Measurements from ENCODE around the gene TRPM1. TPM values are rescaled to one million over a fixed set of nuclear protein-coding genes. Genes with fewer than 3 reads are reported as not detected.

Gene TRPM1
- total RNA-seq, 1 donor from 2014 or later: not detected

DNA sequence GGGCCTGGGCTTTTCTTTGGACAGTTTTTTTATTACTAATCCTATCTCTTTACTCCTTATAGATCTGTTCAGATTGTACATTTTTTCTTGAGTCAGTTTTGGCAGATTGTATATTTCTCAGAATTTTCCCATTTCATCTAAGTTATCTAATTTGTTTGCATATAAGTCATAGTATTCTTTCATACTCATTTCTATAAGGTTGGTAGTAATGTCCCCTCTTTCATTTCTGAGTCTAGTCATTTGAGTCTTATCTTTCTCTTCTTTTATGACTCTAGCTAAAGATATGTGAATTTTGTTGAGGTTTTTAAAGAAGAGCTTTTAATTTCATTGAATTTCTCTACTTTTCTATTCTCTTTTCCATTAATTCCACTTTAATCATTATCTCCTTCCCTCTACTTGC, 27.2 kb downstream of the TRPM1 start:
- H3K36me3 Mint-ChIP-seq (ENCODE audit: low read depth): no peaks in the 10 kb centered on the region
- H3K4me1 Mint-ChIP-seq (ENCODE audit: low read depth): no peaks in the 10 kb centered on the region
- no peak for DNase-seq (ENCODE audit: low spot score)
- no peak overlapping the region for H3K27ac Mint-ChIP-seq
- intact Hi-C loops (cut with micrococcal nuclease): no loop called here
- H3K4me3 Mint-ChIP-seq (ENCODE audit: low read depth): no peak overlapping the region
- peaks cover 30% of the 10 kb centered on the region for H3K27me3 Mint-ChIP-seq (ENCODE audit: low read depth)
- no peaks in the 10 kb centered on the region for H3K9me3 Mint-ChIP-seq

DNA sequence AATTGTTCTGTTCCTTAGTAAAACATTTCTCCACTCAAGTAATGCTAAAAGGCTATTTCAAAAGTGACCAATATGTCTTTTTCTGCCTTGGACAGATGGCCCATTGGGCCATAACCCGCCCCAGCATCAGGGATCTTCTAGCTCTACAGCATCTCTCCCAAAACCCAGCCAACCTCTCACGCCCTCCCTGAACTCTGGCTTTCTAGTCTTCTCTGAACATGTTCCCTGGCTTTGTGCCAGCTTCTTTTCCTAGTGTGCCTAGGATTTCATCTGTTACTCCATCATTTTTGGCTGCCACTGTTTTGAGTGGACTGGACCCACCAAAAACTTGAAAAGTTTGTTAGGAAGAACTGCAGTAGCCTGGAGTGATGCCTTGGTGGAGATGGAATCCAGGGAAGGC, 30.7 kb downstream of the TRPM1 start:
- Mint-ChIP-seq H3K9me3 (no peaks in the 10 kb centered on the region), H3K36me3 (ENCODE audit: low read depth) (no peaks in the 10 kb centered on the region), H3K27me3 (ENCODE audit: low read depth) (peaks cover 18% of the 10 kb centered on the region), H3K4me3 (ENCODE audit: low read depth) (no peak overlapping the region), H3K27ac (no peak overlapping the region), H3K4me1 (ENCODE audit: low read depth) (no peaks in the 10 kb centered on the region)
- intact Hi-C loops (cut with micrococcal nuclease): no loop called here
- no peak for DNase-seq (ENCODE audit: low spot score)

DNA sequence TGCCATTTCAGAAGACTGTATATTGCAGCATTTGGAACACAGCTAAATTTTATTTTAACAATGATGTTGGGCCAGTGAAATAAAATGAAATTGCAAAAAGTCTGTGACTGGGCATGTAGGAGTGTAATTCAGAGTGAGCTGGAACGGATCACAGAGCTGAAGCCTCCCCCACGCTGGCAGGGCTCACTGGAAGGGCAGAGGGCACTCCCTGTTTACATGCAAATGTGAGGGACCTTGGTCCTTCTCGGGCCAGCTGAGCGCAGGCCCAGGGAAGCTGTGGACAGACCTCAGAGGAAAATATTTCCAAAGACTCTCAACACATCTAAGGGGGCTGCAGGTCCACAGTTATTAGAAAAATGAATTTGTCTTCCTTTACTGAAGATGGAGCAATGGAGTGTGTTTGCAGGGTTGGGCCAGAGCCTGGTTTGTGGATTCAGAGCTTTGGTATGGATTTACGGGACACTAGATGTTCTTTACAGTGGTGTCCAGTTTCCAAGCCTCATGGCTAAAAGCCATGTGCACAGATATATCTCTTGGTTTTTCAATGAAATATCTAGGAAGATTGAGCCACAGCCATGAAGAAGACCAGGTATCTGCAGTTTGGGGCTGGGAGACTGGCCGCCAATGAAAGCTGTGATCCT, 32.0 kb downstream of the TRPM1 start:
- intact Hi-C loops (cut with micrococcal nuclease): no loop called here
- no peak overlapping the region for H3K27ac Mint-ChIP-seq
- peaks cover 13% of the 10 kb centered on the region for H3K27me3 Mint-ChIP-seq (ENCODE audit: low read depth)
- no peaks in the 10 kb centered on the region for H3K36me3 Mint-ChIP-seq (ENCODE audit: low read depth)
- no peaks in the 10 kb centered on the region for H3K9me3 Mint-ChIP-seq
- H3K4me1 Mint-ChIP-seq (ENCODE audit: low read depth): no peaks in the 10 kb centered on the region
- DNase-seq (ENCODE audit: low spot score): no peak
- H3K4me3 Mint-ChIP-seq (ENCODE audit: low read depth): no peak overlapping the region

DNA sequence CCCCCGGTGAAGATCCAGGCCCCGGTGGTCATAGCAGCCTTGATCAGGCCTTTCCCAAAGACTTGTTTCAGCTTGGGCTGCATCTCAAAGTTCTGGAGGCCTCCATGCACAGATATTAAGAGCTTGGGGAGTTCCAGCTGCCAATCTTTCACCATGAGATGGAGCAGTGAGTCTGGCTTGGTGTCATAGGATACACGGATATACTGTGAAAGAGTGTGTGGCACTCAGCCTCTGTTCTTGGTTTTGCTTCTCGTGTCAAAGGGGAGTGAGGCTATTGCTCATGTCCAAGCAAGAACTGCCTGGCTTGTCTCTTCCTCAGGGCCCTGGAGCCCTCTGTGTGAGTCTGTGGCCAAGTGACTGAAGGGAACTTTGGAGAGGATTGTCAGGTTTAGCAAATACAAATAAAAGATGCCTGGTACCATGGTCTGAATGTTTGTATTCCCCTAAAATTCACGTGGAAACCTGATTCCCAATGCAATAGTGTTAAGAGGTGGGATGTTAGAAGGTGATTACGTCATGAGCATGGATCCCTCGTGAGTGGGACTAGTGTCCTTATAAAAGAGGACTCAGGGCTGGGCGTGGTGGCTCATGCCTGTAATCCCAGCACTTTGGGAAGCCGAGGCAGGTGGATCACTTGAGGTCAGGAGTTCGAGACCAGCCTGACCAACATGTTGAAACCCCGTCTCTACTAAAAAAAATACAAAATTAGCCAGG, 33.5 kb downstream of the TRPM1 start:
- Mint-ChIP-seq H3K27ac (no peak overlapping the region), H3K27me3 (ENCODE audit: low read depth) (peaks cover 8% of the 10 kb centered on the region), H3K36me3 (ENCODE audit: low read depth) (no peaks in the 10 kb centered on the region), H3K9me3 (no peaks in the 10 kb centered on the region), H3K4me3 (ENCODE audit: low read depth) (no peak overlapping the region), H3K4me1 (ENCODE audit: low read depth) (no peaks in the 10 kb centered on the region)
- intact Hi-C loops (cut with micrococcal nuclease): no loop called here
- no peak for DNase-seq (ENCODE audit: low spot score)

DNA sequence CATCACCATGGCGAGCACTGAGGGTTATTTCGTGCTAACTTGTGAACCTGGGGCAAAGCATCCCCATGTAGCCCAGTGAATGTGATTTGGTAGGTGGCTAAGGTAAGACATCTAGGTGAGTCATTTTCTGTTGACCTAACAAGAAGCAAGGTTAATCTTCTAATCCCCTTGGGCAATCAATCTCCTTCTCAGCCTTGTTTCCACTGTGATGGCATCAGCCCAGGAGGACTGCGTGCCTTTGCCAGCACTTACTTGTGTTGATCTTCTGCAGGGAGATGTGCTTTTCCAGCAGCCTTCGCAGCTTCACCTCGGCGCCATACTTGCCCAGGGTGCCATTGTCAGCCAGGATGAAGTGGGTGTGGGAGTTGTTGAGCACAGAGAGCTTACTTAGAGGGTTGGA, 35.7 kb downstream of the TRPM1 start:
- Mint-ChIP-seq H3K27ac (no peak overlapping the region), H3K36me3 (ENCODE audit: low read depth) (no peaks in the 10 kb centered on the region), H3K9me3 (no peaks in the 10 kb centered on the region), H3K4me3 (ENCODE audit: low read depth) (no peak overlapping the region), H3K4me1 (ENCODE audit: low read depth) (no peaks in the 10 kb centered on the region), H3K27me3 (ENCODE audit: low read depth) (peaks cover 4% of the 10 kb centered on the region)
- intact Hi-C loops (cut with micrococcal nuclease): no loop called here
- no peak for DNase-seq (ENCODE audit: low spot score)

DNA sequence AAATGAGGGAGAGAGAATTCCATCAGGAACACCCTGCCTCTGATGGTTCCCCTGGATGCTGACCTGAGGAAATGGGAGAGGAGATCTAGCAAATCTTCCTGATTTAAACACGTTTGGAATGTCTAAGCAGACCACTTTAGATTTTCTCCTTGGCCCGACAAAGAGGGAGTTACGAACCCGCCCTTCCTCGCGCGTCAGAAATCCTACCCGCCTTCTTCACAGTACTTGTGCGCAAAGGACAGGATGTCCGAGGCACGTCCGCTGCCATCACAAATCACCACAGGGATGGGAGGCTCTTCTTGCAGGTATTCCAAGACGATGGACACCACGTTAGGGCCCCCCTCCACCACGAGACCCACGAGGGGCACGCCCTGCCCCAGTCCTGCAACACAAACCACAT, 38.6 kb downstream of the TRPM1 start:
- no peak for DNase-seq (ENCODE audit: low spot score)
- intact Hi-C loops (cut with micrococcal nuclease): no loop called here
- no peak overlapping the region for H3K27ac Mint-ChIP-seq

DNA sequence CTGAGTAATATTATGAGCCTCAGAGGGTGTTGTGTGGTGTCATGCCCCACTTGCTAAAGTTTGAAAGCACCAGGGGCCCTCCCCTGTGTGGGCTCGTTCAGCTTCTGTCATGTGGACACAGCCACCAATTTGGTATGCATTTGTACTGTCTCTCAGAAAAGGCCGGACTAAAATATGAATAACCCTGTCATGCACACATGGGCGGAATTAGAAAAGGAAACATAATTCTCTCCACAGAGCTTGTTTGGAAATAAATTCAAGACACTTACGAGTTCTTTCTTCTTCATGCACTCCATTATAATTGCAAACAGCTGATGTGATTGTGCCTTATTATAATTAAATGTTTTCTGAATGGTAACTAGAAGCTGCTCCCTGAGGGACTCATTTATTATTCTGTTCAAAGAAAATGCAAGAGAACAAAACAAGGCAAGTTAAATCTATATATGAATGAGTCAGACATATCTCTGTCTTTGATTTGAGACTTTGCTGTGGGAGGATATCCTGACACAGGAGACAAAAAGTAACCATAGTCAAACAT, 39.1 kb downstream of the TRPM1 start:
- no peak for DNase-seq (ENCODE audit: low spot score)
- Mint-ChIP-seq H3K36me3 (ENCODE audit: low read depth) (no peaks in the 10 kb centered on the region), H3K4me3 (ENCODE audit: low read depth) (no peak overlapping the region), H3K4me1 (ENCODE audit: low read depth) (no peaks in the 10 kb centered on the region), H3K9me3 (no peaks in the 10 kb centered on the region), H3K27ac (no peak overlapping the region), H3K27me3 (ENCODE audit: low read depth) (peaks cover 13% of the 10 kb centered on the region)
- intact Hi-C loops (cut with micrococcal nuclease): no loop called here

More for the DNA sequence above, 38.6 kb downstream of the TRPM1 start:
- no peaks in the 10 kb centered on the region for H3K4me1 Mint-ChIP-seq (ENCODE audit: low read depth)
- H3K4me3 Mint-ChIP-seq (ENCODE audit: low read depth): no peak overlapping the region
- no peaks in the 10 kb centered on the region for H3K9me3 Mint-ChIP-seq
- H3K36me3 Mint-ChIP-seq (ENCODE audit: low read depth): no peaks in the 10 kb centered on the region
- H3K27me3 Mint-ChIP-seq (ENCODE audit: low read depth): peaks cover 10% of the 10 kb centered on the region

DNA sequence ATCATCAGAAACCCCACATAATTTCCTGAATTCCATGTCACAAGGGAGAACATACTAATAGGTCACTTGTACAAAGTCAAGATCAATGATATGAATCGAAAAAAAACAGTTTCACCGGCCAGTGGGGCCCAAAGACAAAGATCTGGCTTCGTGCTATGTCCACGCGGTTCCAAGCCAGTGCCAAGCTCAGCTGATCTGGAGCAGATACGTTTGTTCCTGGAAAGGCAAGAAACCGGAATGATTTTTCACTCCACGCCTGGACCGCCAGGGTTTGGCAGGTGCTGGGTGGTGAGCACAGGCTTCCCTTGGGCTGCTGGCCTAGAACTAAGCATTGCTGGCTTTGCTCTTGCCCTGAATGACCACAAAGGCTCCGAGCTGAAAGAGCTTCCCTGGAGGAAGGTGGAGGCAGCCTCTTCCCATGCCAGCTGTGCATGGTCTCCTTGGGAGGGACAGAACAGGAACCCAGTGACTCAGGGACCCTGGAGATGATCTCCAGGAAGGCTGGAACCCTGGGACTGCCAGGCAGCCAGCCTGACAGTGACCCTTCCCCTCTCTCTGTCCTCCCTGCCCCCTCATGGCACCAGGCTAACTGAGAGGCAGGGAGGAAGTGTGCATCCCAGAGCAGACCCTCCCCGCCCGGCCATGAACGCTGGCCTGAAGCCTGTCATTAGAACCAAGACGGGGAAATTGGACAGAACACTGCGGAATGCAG, 40.9 kb downstream of the TRPM1 start:
- intact Hi-C loops (cut with micrococcal nuclease): no loop called here
- Mint-ChIP-seq H3K9me3 (no peaks in the 10 kb centered on the region), H3K36me3 (ENCODE audit: low read depth) (no peaks in the 10 kb centered on the region), H3K27ac (no peak overlapping the region), H3K4me1 (ENCODE audit: low read depth) (no peaks in the 10 kb centered on the region), H3K27me3 (ENCODE audit: low read depth) (peaks cover 21% of the 10 kb centered on the region), H3K4me3 (ENCODE audit: low read depth) (no peak overlapping the region)
- no peak for DNase-seq (ENCODE audit: low spot score)

DNA sequence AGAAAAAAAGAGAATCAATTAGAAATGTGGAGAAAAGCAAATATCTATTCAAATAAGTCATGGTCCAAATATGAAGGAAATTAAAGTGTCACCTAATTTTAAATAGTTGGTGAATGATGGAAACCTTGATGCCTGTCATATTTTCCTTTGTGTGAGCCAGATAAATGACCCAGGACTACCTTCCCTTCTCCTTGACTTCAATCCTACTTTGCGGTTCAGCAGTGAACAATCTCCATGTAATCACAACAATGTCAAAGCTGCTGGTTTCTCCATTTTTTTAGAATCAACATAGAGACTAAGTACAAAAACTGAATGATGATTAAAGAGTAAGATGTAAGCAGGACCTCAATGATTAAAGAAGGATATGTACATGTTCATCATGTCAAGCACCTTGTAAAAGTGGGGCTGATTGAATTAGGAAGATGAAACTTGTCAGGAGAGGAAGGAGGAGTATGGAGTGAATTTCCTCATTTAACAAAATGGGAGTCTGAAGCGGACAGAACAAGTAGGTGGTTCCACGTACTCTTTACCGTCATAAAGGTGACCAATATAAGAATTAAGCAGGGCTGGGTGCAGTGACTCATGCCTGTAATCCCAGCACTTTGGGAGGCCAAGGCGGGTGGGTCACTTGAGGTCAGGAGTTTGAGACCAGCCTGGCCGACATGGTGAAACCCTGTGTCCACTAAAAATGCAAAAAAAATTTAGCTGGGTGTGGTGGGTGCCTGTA, 43.1 kb downstream of the TRPM1 start:
- intact Hi-C loops (cut with micrococcal nuclease): no loop called here
- no peaks in the 10 kb centered on the region for H3K36me3 Mint-ChIP-seq (ENCODE audit: low read depth)
- H3K27ac Mint-ChIP-seq: no peak overlapping the region
- H3K27me3 Mint-ChIP-seq (ENCODE audit: low read depth): peaks cover 23% of the 10 kb centered on the region
- no peaks in the 10 kb centered on the region for H3K4me1 Mint-ChIP-seq (ENCODE audit: low read depth)
- no peak overlapping the region for H3K4me3 Mint-ChIP-seq (ENCODE audit: low read depth)
- DNase-seq (ENCODE audit: low spot score): no peak
- H3K9me3 Mint-ChIP-seq: no peaks in the 10 kb centered on the region

DNA sequence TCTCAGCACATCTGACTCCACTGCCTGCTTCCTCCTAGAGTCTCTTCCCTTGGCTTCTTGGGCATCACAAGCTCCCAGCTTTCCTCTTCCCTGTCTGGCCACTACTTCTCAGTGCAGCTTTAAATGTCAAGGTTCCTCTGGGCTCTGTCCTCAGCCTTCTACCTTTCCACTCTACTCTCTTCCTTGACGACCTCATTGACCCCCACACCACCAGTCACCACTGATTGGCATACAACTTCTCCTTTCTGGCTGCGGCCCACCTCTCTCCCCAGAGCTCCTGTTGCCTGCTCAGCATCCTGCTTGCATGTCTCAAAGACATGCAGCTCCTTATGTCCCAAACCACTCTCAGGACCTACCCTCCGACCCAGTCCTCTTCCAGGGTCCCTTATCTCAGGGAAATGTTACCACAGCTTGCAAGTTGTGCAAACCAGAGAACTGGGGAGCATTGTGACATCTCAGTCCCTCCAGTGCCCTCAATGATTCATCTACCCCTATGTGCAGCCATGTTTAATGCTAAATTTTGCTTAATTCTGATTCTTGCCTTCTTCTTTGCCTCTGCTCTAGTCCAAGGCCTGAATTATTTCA, 49.9 kb downstream of the TRPM1 start:
- intact Hi-C loops (cut with micrococcal nuclease): no loop called here
- DNase-seq (ENCODE audit: low spot score): no peak
- Mint-ChIP-seq H3K4me3 (ENCODE audit: low read depth) (no peak overlapping the region), H3K4me1 (ENCODE audit: low read depth) (peaks cover 4% of the 10 kb centered on the region), H3K36me3 (ENCODE audit: low read depth) (no peaks in the 10 kb centered on the region), H3K27ac (no peak overlapping the region), H3K9me3 (no peaks in the 10 kb centered on the region), H3K27me3 (ENCODE audit: low read depth) (peaks cover 11% of the 10 kb centered on the region)

DNA sequence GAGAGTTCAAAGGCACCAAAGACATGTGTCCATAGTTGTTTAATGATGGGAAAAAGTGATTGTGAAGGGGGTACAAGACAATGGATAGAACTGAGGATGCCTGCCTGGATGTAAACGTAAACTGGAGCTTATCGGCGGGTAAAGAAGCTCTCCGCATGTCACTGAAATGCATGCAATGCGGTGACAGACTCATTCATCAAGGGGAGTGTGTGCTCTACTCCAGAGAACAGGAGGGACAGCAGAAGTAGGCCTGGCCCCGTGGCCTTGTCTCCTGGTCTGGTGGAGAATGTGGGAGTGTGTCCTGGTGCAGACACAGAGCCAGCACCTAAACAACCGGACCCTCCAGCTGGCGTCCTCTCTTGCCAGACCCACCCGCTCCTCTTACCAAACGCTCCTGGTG, 50.6 kb downstream of the TRPM1 start:
- intact Hi-C loops (cut with micrococcal nuclease): no loop called here
- DNase-seq (ENCODE audit: low spot score): no peak
- peaks cover 4% of the 10 kb centered on the region for H3K4me1 Mint-ChIP-seq (ENCODE audit: low read depth)
- peaks cover 13% of the 10 kb centered on the region for H3K27me3 Mint-ChIP-seq (ENCODE audit: low read depth)
- no peaks in the 10 kb centered on the region for H3K9me3 Mint-ChIP-seq
- H3K27ac Mint-ChIP-seq: no peak overlapping the region
- no peaks in the 10 kb centered on the region for H3K36me3 Mint-ChIP-seq (ENCODE audit: low read depth)
- no peak overlapping the region for H3K4me3 Mint-ChIP-seq (ENCODE audit: low read depth)
